GM20000 (cell line): ENCODE measurements around the gene EPB41L5.

Experiments
- DNase-seq: peaks from one replicate; pipeline ENCODE4 v3.0.0; 2012; ENCODE audit warnings: low spot score
- TF ChIP-seq, protein P1 (sequence below): IDR thresholded peaks from 2 replicates; pipeline ENCODE4 v1.5.1; 2012; ENCODE audit warnings: mild to moderate bottlenecking, control low read depth; ENCODE audit errors: extremely low read depth, missing control alignments

Gene EPB41L5

DNA sequence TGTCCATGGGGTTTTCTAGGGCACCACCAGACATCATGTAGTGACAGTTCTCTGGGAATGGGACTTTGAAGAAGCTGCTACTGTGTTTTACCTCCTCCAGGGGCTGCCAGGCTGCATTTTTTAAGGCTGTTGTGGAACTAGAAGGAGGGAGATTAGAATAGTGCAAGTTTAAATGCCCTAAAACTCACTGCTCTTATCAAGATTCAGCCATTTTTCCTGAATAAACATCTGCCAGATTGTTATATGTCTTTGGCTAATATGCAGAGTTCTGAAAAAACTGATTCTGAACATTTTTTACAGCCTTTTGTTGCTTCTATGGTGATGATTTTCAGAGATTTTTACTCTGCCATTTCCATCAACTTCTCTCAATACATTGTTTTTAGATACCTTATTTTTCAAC, 8.6 kb upstream of the EPB41L5 start:
- DNase-seq, result no peak
- TF ChIP-seq, protein P1, sequence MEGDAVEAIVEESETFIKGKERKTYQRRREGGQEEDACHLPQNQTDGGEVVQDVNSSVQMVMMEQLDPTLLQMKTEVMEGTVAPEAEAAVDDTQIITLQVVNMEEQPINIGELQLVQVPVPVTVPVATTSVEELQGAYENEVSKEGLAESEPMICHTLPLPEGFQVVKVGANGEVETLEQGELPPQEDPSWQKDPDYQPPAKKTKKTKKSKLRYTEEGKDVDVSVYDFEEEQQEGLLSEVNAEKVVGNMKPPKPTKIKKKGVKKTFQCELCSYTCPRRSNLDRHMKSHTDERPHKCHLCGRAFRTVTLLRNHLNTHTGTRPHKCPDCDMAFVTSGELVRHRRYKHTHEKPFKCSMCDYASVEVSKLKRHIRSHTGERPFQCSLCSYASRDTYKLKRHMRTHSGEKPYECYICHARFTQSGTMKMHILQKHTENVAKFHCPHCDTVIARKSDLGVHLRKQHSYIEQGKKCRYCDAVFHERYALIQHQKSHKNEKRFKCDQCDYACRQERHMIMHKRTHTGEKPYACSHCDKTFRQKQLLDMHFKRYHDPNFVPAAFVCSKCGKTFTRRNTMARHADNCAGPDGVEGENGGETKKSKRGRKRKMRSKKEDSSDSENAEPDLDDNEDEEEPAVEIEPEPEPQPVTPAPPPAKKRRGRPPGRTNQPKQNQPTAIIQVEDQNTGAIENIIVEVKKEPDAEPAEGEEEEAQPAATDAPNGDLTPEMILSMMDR, result no peak

DNA sequence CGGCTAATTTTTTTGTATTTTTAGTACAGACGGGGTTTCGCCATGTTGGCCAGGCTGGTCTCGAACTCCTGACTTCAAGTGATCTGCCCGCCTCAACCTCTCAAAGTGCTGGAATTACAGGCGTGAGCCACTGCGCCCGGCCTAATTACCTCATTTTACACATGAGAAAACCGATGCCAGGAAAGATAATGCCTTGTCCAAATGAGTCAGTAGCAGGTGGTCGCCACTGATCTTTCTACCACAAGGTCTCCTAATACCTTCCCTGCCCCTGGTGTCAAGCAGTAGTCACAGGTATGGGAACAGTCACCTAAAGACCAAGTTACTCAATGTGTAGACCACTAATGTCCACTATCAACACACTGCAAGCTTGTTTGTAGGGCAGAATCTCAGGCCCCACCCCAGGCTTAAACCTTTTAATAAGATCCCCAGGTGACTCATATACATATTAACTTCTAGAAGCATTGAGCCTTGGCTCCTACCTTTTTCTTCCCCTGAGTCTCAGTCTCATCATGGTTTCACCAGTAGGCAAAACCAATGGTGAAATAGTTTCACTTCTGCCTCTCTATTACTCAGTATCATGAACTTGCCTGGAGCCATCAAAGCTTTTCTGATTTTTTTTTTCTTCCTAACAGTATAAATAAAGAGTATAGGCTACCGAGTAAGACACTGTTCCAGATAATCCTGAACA, 6.9 kb upstream of the EPB41L5 start:
- TF ChIP-seq, protein P1, result no peak
- peak; percentile 65 for DNase-seq

DNA sequence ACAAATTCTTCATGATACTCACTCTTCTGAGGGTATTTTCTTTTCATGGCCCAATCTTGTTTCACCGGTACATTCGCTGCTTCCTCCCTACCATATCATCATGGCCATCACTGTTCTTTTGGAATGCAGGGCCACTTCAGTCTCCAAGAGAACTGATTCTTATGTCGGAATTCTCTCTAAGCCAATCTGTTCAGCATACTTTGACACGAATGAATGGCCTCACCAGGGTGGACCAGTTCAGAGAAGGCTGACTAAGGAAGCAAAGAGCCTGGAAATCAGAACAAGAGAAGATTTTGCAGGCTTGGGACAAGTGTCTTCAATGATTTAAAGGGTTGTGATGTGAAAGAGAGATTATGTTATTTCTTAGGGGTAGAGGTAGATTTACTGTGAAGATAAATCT, 5.0 kb upstream of the EPB41L5 start:
- TF ChIP-seq, protein P1, result no peak
- DNase-seq, result no peak

DNA sequence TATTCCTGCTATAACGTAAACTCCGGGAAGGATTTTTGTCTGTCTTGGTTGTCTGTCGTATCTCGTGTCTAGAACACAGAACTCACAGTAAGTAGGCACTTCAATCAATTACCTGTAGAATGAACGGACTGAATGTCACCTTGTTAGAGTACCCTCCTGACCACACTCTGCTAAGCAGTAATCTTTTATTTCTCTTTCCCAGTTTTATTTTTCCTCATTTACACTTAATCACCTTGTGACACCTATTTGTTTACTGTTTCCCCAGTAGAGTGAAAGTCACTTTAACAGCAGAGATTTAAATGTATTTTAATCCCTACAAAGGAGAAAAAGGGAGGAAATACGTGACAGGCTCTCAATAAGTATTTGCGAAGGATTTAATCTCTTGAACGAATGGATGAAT, 514 bp upstream of the EPB41L5 start:
- no peak for DNase-seq

GRCh38 chr2:120013597-120014223, 833 bp downstream of the EPB41L5 start:
- TF ChIP-seq, protein P1, result no peak
- no peak for DNase-seq

More for the DNA sequence above, 514 bp upstream of the EPB41L5 start:
- TF ChIP-seq, protein P1, result no peak

GRCh38 chr2:120014226-120014980, 1.5 kb downstream of the EPB41L5 start:
- TF ChIP-seq, protein P1, result no peak
- DNase-seq, result no peak

DNA sequence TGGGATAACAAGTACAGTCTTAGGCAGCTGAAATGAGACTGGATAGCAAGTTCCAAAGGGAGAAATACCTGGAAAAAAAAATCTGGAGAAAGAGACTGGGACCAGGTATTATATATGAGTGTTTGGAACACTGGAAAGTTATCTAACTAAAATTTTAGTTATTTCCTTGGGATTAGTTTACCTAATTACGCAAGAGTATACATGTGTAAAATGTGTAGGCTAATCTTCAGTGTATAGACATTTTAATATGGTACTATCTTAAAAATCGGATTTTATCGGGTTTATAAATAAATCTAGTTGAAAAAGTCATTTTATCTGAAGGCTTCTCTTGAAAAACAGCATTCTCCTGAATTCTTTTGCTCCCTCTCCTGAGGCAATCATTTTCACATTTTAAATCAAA, 3.9 kb downstream of the EPB41L5 start:
- TF ChIP-seq, protein P1, result no peak
- DNase-seq, result no peak
